Activated T-cell treated with anti-CD3 and anti-CD28 coated beads, Interleukin-2, amount 50 U/mL, for 24 hours (primary cell): Measurements from ENCODE around the gene CSNK1D.
A peak's percentile ranks its signal among the peaks of the same experiment; 100 is the strongest.
"Not testable (repeated sequence)": the region's sequence is repeated elsewhere in the genome, so short reads cannot be mapped to it uniquely, and the experiment has no call there.

Experiments used
- DNase-seq: peaks from one replicate; pipeline ENCODE4 v3.0.0-alpha.2; 2020
- H3K27ac Mint-ChIP-seq: 2 replicates; pipeline ENCODE4 v1.8.0; 2020; ENCODE audit warnings: mild to moderate bottlenecking, mixed read lengths
- H3K27me3 Mint-ChIP-seq: 2 replicates; pipeline ENCODE4 v1.8.0; 2020; ENCODE audit warnings: mixed read lengths
- H3K36me3 Mint-ChIP-seq: 2 replicates; pipeline ENCODE4 v1.8.0; 2020; ENCODE audit warnings: low read depth, mixed read lengths
- H3K4me1 Mint-ChIP-seq: 2 replicates; pipeline ENCODE4 v1.8.0; 2020; ENCODE audit warnings: low read depth, mixed read lengths
- H3K4me3 Mint-ChIP-seq: 2 replicates; pipeline ENCODE4 v1.8.0; 2020; ENCODE audit warnings: mild to moderate bottlenecking, moderate library complexity, mixed read lengths
- H3K9me3 Mint-ChIP-seq: 2 replicates; pipeline ENCODE4 v1.8.0; 2020; ENCODE audit warnings: mixed read lengths

The CSNK1D gene

DNA sequence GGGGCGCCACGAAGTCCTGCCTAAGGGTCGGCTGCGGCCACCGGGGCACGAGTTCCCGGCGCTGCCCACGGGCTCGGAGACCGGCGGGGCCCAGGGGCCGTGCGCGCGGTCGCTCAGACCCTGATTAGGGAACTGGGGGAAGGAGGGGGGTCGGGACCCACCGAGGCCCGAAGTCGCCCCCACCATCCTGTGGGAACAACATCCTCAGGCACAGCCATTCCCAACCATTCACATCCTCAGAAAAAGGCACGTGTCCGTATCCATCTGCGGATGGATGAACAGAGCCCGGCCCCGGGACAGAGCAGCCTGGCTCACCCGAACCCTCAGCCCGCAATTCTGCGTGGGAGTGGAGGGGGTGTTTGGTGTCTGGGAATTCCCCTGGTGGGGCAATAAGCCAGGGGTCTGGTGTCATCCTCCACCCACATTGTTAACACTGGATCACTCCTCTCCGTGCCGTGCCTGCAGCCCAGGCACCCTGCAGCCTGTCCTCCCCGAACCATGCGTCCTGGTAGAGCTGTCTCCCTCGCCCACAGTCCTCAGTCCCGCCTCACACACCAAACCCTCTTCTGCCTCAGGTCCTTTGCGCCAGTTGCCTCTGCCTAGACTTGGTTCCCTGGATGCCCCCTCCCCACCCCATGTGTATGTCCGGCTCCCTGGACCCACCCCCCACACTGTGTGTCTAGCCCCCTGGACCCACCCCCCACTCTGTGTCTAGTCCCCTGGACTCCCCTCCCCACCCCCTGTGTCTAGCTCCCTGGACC lies 60.1 kb downstream of the CSNK1D start:
- DNase-seq, result peak; percentile 82
- peak overlapping the region; percentile 87 for H3K27ac Mint-ChIP-seq
- peaks cover 52% of the 10 kb centered on the region for H3K4me1 Mint-ChIP-seq
- no peaks in the 10 kb centered on the region for H3K27me3 Mint-ChIP-seq
- no peaks in the 10 kb centered on the region for H3K9me3 Mint-ChIP-seq
- H3K4me3 Mint-ChIP-seq, result peak overlapping the region; percentile 74
- no peaks in the 10 kb centered on the region for H3K36me3 Mint-ChIP-seq

DNA sequence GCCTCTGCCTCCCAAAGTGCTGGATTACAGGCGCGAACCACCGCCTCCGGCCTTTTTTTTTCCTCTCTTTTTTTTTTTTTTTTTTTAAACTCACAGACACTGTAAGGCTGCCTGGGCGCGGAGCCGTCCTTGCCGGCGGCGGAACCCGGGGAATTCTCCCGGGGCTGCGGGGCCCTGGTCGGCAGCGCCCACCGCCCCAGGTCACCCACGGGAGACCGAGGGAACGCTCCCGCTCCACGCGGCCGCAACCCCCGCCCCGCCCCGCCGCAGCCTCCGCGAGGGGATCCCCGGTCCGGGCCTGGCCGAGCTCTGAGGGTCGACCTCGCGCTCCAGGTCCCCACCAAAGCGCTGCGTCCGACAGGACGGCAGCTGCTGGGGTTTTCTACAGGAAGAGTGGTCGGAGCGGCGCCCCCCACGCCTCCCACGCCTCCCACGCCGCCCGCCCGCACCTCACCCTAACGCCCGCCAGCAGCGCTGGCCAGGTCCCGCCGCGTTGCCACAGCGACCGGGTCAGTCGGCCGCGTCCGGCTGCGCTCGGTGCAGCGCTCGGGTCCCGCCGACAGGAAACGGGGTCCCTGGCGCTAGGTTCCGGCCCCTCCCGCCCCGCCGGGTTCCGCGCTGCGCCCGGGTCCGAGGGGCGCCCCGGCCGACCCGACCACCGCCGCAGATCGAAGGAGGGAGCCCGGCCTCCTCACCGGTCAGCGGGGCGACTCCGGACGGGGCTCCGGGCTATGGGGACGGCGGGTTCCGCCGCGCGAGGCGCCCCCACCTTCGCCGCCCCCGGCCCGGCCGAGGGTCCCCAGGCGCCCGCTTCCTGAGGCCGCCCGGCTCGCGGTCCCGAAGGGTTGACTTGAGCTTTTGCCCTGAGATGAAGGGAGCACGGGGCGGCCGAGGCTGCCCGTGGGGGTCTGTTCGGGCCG lies 60.9 kb downstream of the CSNK1D start, which contains the start of gene CCDC57:
CCDC57 (minus strand) TSS at position 512 of the 920 bp plus-strand sequence. CDS start 10,898 bp downstream, outside the sequence.
- Mint-ChIP-seq H3K4me1 (peaks cover 54% of the 10 kb centered on the region), H3K36me3 (peaks cover 3% of the 10 kb centered on the region), H3K4me3 (peak within 1 kb of the TSS; percentile 82), H3K27me3 (no peaks in the 10 kb centered on the region), H3K27ac (peak within 1 kb of the TSS; percentile 87), H3K9me3 (no peaks in the 10 kb centered on the region)
- DNase-seq, result peak; percentile 85

DNA sequence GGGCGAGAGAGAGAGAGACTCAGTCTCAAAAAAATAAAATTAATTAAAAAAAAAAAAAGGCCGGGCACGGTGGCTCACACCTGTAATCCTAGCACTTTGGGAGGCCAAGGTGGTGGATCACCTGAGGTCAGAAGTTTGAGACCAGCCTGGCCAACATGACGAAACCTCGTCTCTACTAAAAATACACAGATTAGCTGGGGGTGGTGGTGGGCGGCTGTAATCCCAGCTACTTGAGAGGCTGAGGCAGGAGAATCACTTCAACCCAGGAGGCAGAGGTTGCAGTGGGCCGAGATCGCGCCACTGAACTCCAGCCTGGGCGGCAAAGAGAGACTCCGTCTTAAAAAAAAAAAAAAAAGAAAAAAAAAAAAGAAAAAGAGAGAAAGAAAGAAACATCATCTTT lies 62.8 kb downstream of the CSNK1D start:
- Mint-ChIP-seq H3K36me3 (peaks cover 17% of the 10 kb centered on the region), H3K4me1 (peaks cover 56% of the 10 kb centered on the region)
- H3K27me3 Mint-ChIP-seq, DNase-seq, H3K27ac Mint-ChIP-seq, H3K4me3 Mint-ChIP-seq, H3K9me3 Mint-ChIP-seq: not testable (repeated sequence)

DNA sequence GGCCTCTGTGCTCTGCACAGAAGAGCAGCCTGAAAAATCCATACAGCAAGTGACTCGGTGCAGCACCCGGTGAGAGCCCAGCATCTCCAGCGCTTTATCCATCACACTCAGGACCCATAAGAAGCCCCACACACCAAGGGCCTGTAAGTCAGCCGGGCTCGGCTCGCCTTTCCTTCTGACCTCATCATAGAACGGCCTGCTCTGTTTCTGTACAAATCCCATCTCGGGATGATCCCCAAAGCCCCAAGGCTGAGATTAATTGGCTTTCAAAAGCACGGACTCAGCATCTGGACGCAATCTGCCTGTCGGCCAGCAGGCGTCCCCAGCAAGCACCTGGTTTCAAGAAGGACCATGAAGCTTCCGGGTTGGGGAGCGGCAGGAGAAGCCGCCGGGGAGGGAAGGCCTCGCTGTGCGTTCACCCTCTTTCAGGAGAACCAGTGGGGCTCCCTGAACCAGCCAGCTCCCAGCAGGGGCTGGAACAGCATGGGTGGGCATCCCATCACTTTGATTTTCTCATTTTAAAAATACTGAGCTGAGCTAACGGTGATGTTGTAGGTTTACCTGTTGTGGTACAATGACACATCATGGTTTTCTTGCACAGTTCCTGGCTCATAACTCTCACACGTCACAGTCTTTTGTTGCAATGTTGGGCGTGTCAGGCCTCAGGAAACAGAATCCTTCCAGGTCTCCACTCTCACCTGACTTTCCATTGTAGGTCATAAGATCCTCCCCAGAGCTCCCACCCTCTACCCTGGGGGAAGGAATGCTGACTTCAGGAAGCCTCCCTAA lies 67.6 kb downstream of the CSNK1D start:
- Mint-ChIP-seq H3K27me3 (no peaks in the 10 kb centered on the region), H3K4me3 (peak overlapping the region; percentile 63), H3K27ac (peak overlapping the region; percentile 94), H3K36me3 (peaks cover 25% of the 10 kb centered on the region), H3K4me1 (peaks cover 66% of the 10 kb centered on the region), H3K9me3 (no peaks in the 10 kb centered on the region)
- peak; percentile 87 for DNase-seq

GRCh38 chr17:82204831-82205719 lies 68.4 kb downstream of the CSNK1D start:
- no peaks in the 10 kb centered on the region for H3K27me3 Mint-ChIP-seq
- H3K9me3 Mint-ChIP-seq, result no peaks in the 10 kb centered on the region
- peak overlapping the region; percentile 63 for H3K4me3 Mint-ChIP-seq
- peak overlapping the region; percentile 94 for H3K27ac Mint-ChIP-seq
- H3K36me3 Mint-ChIP-seq, result peaks cover 29% of the 10 kb centered on the region
- DNase-seq, result peak; percentile 60
- peaks cover 73% of the 10 kb centered on the region for H3K4me1 Mint-ChIP-seq

DNA sequence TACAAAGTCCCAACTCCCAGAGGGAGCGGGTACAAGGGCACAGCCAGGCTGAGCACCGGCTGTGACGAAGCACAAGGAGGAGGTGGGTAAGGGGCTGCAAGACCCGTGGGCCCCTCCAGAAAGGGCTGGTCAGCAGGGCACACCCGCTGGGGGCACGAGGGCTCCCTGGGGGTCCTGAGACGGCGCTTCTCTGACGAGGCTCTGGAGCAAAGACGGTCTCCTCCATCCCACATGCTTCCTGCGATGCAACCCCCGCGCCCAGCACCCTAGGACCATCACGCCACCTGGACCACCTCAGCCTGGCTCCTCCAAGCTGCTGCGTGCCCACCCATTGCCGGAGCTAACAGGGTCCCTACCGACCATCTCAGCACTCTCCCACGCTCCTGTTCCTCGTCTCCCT lies 69.6 kb downstream of the CSNK1D start:
- Mint-ChIP-seq H3K4me1 (peaks cover 75% of the 10 kb centered on the region), H3K4me3 (no peak overlapping the region), H3K27me3 (no peaks in the 10 kb centered on the region), H3K9me3 (no peaks in the 10 kb centered on the region), H3K27ac (peak overlapping the region; percentile 79), H3K36me3 (peaks cover 37% of the 10 kb centered on the region)
- no peak for DNase-seq

- H3K27me3 Mint-ChIP-seq, result no peaks in the 10 kb centered on the region
- peaks cover 43% of the 10 kb centered on the region for H3K36me3 Mint-ChIP-seq
- peaks cover 78% of the 10 kb centered on the region for H3K4me1 Mint-ChIP-seq
- H3K9me3 Mint-ChIP-seq, result no peaks in the 10 kb centered on the region
- H3K27ac Mint-ChIP-seq, result peak overlapping the region; percentile 79
- H3K4me3 Mint-ChIP-seq, result peak overlapping the region; percentile 11
- DNase-seq, result no peak
These were observed 70.5 kb downstream of the CSNK1D start for GRCh38 chr17:82202981-82203380.

- Mint-ChIP-seq H3K36me3 (peaks cover 45% of the 10 kb centered on the region), H3K4me1 (peaks cover 75% of the 10 kb centered on the region), H3K4me3 (no peak overlapping the region), H3K27ac (peak overlapping the region; percentile 52), H3K9me3 (no peaks in the 10 kb centered on the region), H3K27me3 (no peaks in the 10 kb centered on the region)
- DNase-seq, result no peak
These were observed 72.0 kb downstream of the CSNK1D start for GRCh38 chr17:82201498-82201910.

DNA sequence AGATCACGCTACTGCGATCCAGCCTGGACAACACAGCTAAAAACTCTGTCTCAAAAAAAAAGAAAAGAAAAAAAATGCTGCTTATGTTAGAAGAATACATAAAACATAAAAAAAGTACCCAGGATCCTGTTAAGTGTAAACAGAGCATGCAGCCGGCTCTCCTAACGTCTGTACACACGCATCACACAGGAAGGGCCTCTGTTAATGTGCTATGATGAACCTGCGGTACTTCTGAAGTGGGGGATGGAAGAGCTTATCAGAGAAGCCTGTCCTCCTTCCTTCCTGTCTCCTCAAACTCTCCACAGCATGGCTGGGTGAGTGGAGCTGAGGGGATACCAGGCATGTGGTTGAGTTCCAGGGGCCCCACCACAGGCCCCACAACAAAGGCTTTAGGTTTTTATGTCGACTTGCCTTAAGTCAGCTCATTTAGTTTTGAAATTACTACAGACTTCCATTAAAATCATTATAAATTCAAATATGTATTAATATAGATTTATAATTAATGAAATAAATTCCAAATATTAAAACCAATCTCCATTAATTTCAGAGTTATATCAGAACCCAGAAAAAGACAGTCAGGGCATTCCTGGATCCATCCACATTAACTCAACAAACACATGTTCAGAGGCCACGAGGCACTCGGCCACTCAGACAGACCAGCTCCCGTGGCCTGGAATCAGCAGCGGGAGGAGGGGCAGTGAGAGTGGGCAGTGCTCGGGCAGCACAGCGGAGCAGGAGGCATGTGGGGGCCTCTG lies 72.6 kb downstream of the CSNK1D start:
- H3K36me3 Mint-ChIP-seq, result peaks cover 46% of the 10 kb centered on the region
- peaks cover 70% of the 10 kb centered on the region for H3K4me1 Mint-ChIP-seq
- H3K4me3 Mint-ChIP-seq, result peak overlapping the region; percentile 57
- no peaks in the 10 kb centered on the region for H3K27me3 Mint-ChIP-seq
- H3K9me3 Mint-ChIP-seq, result no peaks in the 10 kb centered on the region
- peak; percentile 67 for DNase-seq
- peak overlapping the region; percentile 87 for H3K27ac Mint-ChIP-seq

- Mint-ChIP-seq H3K4me3 (peak overlapping the region; percentile 57), H3K27me3 (no peaks in the 10 kb centered on the region), H3K4me1 (peaks cover 63% of the 10 kb centered on the region), H3K27ac (peak overlapping the region; percentile 87), H3K9me3 (no peaks in the 10 kb centered on the region), H3K36me3 (peaks cover 49% of the 10 kb centered on the region)
- DNase-seq, result no peak
These were observed 73.4 kb downstream of the CSNK1D start for GRCh38 chr17:82200135-82200534.

DNA sequence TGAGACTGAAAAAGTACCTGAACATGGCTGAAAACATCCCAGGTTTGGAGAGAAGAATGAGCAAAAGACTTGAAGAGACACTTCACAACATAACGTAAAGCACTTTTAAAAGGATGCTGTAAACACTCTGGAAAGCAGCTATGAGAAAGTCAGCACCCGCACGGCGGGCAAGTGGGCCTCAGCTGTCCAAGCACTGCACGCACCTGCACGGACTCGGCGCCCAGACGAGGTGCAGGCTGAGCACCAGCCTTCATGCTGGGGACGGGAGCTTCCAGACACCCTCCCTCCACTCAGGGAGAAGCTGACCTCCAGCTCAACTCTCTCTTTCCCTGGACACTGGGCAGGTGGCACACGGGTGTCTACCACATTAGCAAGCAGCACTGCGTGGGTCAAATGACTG lies 74.0 kb downstream of the CSNK1D start:
- Mint-ChIP-seq H3K4me1 (peaks cover 57% of the 10 kb centered on the region), H3K27ac (no peak overlapping the region), H3K27me3 (no peaks in the 10 kb centered on the region), H3K36me3 (peaks cover 55% of the 10 kb centered on the region), H3K9me3 (no peaks in the 10 kb centered on the region), H3K4me3 (no peak overlapping the region)
- DNase-seq, result no peak

- Mint-ChIP-seq H3K9me3 (no peaks in the 10 kb centered on the region), H3K4me3 (no peak overlapping the region), H3K36me3 (peaks cover 67% of the 10 kb centered on the region), H3K27ac (no peak overlapping the region), H3K4me1 (peaks cover 44% of the 10 kb centered on the region), H3K27me3 (no peaks in the 10 kb centered on the region)
- no peak for DNase-seq
These were observed 75.4 kb downstream of the CSNK1D start for GRCh38 chr17:82198092-82198491.
